ENCODE measurements around the gene EXOC3L2. TPM values are rescaled to one million over a fixed set of nuclear protein-coding genes. Genes with fewer than 3 reads are reported as not detected.

EXOC3L2 gene
- total RNA-seq, 1 experiment from 2014 or later, result 0.61 TPM

DNA sequence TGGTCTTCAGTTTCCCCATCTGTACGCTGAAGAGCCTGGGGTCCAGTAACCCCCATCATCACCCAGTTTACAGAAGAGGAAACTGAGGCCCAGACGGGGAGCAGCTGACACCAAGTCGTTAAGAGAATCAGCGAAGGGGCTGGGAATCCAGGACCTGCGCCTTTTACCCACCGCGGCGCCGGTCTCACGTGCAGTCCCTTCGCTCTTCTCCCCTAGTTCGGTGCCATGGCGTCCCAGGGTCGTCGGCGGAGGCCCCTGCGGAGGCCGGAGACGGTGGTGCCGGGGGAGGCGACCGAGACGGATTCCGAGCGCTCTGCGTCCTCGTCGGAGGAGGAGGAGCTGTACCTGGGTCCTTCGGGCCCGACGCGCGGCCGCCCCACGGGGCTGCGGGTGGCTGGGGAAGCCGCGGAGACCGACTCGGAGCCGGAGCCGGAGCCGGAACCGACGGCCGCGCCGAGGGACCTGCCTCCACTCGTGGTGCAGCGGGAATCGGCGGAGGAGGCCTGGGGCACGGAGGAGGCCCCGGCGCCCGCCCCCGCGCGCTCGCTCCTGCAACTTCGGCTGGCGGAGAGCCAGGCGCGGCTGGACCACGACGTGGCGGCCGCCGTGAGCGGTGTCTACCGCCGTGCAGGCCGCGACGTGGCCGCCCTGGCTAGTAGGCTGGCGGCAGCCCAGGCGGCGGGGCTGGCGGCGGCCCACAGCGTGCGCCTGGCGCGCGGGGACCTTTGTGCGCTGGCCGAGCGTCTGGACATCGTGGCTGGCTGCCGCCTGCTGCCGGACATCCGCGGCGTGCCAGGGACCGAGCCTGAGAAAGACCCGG, 65.9 kb downstream of the EXOC3L2 start:
- H3K27ac ChIP-seq (ENCODE audit: insufficient read length, low read depth, low read length), result no peak overlapping the region
- WGBS (ENCODE audit: extremely low coverage, insufficient read length, low lambda C conversion rate), result no CpG with 5 or more reads among the region's 97 CpGs
- H3K9me3 ChIP-seq (ENCODE audit: control insufficient read depth, low read depth, low read length), result no peaks in the 10 kb centered on the region
- H3K4me1 ChIP-seq (ENCODE audit: insufficient read depth, low read length), result no peaks in the 10 kb centered on the region
- TF ChIP-seq, protein P1, sequence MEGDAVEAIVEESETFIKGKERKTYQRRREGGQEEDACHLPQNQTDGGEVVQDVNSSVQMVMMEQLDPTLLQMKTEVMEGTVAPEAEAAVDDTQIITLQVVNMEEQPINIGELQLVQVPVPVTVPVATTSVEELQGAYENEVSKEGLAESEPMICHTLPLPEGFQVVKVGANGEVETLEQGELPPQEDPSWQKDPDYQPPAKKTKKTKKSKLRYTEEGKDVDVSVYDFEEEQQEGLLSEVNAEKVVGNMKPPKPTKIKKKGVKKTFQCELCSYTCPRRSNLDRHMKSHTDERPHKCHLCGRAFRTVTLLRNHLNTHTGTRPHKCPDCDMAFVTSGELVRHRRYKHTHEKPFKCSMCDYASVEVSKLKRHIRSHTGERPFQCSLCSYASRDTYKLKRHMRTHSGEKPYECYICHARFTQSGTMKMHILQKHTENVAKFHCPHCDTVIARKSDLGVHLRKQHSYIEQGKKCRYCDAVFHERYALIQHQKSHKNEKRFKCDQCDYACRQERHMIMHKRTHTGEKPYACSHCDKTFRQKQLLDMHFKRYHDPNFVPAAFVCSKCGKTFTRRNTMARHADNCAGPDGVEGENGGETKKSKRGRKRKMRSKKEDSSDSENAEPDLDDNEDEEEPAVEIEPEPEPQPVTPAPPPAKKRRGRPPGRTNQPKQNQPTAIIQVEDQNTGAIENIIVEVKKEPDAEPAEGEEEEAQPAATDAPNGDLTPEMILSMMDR (conservative IDR thresholded peaks at IDR 0.05), result no peak
- Mint-ChIP-seq H3K4me1 (peaks cover 0 to 10% of the 10 kb centered on the region in 2 experiments; a peak in 3 of 4 replicates), H3K4me3 (peak overlapping the region; percentile 91 to 93), H3K27ac (peak overlapping the region in 2 of 3 experiments; percentile 82 to 89; a peak in 2 of 7 replicates), H3K36me3 (ENCODE audit: insufficient read depth in 1 of 3, low read depth in 3 of 3) (peaks cover 0 to 4% (median 2%) of the 10 kb centered on the region in 3 experiments; a peak in 2 of 7 replicates), H3K9me3 (no peaks in the 10 kb centered on the region), H3K27me3 (ENCODE audit: low read depth) (peaks cover 3% of the 10 kb centered on the region)
- no peak overlapping the region for H2BK20ac ChIP-seq (ENCODE audit: low read depth, low read length, poor library complexity, severe bottlenecking)
- H3T11ph ChIP-seq (ENCODE audit: low read length), result no peak overlapping the region
- H2BK15ac ChIP-seq (ENCODE audit: low read depth, low read length), result no peak overlapping the region
- no peaks in the 10 kb centered on the region for H4K20me1 ChIP-seq (ENCODE audit: control insufficient read depth, insufficient read depth, insufficient read length)
- no peak overlapping the region for H2AK5ac ChIP-seq (ENCODE audit: insufficient read length, low read length)
- peak overlapping the region; percentile 26 for H3K9ac ChIP-seq (ENCODE audit: extremely low read depth, insufficient read length, low read length)
- no peak overlapping the region for H4K8ac ChIP-seq (replicated peaks; ENCODE audit: insufficient read length, low read depth, low read length)
- H4K91ac ChIP-seq (ENCODE audit: insufficient read length, low read depth, low read length), result no peak overlapping the region
- no peak overlapping the region for H3K14ac ChIP-seq (ENCODE audit: insufficient read depth, low read length)
- no peak overlapping the region for H2AFZ ChIP-seq (ENCODE audit: low read length)
- no peak overlapping the region for H2BK12ac ChIP-seq (ENCODE audit: insufficient read length, low read depth, low read length)
- no peaks in the 10 kb centered on the region for H3K79me1 ChIP-seq (ENCODE audit: insufficient read depth, low read depth, low read length, poor library complexity, severe bottlenecking)
- H3K23ac ChIP-seq (ENCODE audit: insufficient read length, low read depth, low read length), result no peak overlapping the region
- no peak overlapping the region for H3K56ac ChIP-seq (ENCODE audit: insufficient read length, low read depth, low read length)
- H4K5ac ChIP-seq (ENCODE audit: insufficient read length, low read depth, low read length), result no peak overlapping the region
- no peak overlapping the region for H2BK5ac ChIP-seq (ENCODE audit: insufficient read length, low read length)
- H3K4me2 ChIP-seq (ENCODE audit: insufficient read depth, insufficient read length, low read length), result peak overlapping the region; percentile 79
- no peak overlapping the region for H3K4ac ChIP-seq (ENCODE audit: low read depth, low read length)
- no peak for DNase-seq
- H3K27me3 ChIP-seq (ENCODE audit: insufficient read depth, low read length), result no peaks in the 10 kb centered on the region
- H3K18ac ChIP-seq (ENCODE audit: insufficient read length, low read depth, low read length), result no peak overlapping the region
- H3K23me2 ChIP-seq (ENCODE audit: insufficient read length, low read depth, low read length, poor library complexity, severe bottlenecking), result peaks cover 13% of the 10 kb centered on the region
- H2BK120ac ChIP-seq (ENCODE audit: low read depth, low read length, poor library complexity, severe bottlenecking), result no peak overlapping the region
- H3K79me2 ChIP-seq (ENCODE audit: insufficient read depth, low read length), result no peaks in the 10 kb centered on the region

All from H9 (cell line).